Measurements from ENCODE around the gene LRCH1. TPM values are rescaled to one million over a fixed set of nuclear protein-coding genes. Genes with fewer than 3 reads are reported as not detected.

Gene LRCH1
- total RNA-seq, 1 donor from 2014 or later, result 22.0 TPM

- no peak for DNase-seq (ENCODE audit: low read depth)
These were observed 59.3 kb downstream of the LRCH1 start for GRCh38 chr13:46612267-46612666.

- DNase-seq (ENCODE audit: low read depth), result no peak
These were observed 60.6 kb downstream of the LRCH1 start for GRCh38 chr13:46613409-46614049.

DNA sequence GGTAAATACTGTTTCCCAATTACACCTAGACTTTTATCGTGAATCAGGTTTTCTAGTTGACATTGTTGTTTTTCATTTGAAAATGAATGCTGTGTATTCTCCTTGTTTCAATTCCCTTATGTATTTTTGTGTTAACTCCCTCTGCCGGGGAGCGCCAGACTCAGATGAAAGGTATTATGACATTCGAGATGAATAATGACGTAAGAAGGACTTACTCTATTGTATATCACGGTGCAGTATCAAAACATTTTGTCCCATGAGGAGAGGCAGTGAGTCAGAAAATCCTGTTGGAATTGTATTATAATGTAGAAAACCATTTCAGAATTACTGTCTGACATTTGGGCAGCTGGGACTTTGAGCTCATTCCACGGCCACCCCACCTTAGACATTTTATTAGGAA is 61.6 kb downstream of the LRCH1 start:
- DNase-seq (ENCODE audit: low read depth), result no peak

DNA sequence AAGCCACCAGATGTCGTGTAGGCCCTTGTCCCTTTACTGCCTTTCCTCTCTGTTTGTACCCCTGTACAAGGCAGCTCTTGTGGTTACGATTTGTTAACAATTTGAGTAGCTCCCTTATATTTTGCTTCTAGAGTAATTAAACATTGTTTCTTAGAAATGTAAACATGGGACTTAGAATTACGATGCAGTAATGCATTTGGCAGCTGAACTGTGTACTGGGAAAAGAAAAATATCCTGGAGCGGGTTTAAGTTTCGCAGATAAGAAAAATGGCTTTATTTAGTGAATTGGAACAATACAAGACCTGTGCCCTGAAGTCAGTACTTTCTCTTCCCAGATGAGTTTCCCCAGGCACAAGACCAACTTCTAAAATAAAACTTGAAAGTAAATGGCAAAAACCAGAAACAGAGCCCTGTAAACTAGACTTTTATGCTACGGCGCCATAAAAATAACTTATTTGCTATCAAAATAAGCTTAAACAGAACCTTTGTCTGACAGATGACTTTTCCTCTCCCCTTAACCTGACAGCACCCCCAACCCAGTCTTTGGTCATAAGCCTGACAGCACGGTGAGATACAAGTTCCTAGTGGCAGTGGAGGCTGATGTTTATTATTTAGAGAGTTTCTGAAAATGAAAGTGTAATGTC is 63.0 kb downstream of the LRCH1 start:
- peak; percentile 59 for DNase-seq (ENCODE audit: low read depth)

DNA sequence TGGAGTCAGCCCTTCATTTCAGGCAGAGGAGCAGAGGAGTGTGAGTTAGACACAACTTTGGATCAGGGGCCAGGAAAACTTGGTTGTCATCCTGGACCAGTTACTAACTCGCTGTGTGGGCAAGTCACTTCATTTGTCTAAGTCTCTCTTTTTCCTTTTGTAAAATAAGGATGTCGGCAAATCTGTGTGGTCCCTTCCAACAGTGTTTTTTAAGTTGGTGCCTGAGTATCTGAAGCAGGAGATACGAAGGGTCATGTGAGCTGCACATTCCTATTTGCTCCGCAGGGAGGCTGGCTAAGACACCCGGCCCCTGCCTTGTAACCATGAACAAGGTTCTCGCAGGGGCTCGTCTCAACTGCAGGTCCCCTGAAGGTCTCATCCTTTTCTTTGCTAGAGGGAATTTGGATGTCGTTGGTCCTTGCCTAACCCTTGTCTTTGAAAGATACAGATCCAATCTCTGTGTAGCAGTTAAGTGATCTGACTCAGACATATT is 64.3 kb downstream of the LRCH1 start:
- no peak for DNase-seq (ENCODE audit: low read depth)

- DNase-seq (ENCODE audit: low read depth), result no peak
These were observed 64.9 kb downstream of the LRCH1 start for GRCh38 chr13:46617885-46618284.

DNA sequence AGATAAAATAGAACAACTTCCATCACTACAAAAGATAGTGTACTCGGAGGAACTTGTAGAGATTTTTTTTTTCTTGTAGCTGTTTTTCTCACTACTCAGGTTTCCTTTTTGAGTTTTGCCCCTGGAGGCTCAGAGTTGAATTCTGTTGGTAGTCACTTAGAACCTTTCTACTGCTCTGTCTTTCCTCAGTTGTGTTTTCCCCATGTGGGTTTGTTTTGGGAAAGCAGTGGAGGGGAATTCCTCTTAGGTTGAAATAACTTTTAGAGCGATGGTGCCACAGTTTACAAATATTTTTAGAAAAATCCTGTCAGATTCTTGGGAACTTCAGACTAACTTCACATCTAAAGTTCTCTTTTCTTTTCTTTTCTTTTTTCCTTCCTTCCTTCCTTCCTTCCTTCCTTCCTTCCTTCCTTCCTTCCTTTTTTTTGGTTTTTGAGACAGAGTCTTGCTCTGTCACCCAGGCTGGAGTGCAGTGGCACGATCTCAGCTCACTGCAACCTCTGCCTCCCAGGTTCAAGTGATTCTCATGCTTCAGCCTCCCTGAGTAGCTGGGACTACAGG is 65.8 kb downstream of the LRCH1 start:
- DNase-seq (ENCODE audit: low read depth), result no peak

- DNase-seq (ENCODE audit: low read depth), result no peak
These were observed 67.1 kb downstream of the LRCH1 start for GRCh38 chr13:46620029-46620428.

DNA sequence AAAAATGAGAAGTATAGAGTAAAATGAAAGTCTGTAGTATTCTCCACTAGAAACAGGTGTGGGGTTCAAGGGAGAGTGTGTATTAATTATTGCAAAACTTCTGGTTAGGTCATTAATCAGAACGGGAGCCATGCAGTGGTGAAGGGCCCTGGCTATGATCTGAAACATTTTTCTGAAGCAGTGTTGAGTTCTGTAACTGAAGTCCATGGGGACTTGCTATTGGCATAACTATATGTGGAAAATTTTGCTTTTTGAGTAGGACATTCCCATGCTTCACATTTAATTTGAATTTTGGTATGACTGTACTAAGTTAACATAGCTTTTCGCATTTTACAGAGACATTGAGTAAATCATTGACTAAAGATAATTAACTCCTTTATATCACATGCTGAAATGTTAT is 67.5 kb downstream of the LRCH1 start:
- DNase-seq (ENCODE audit: low read depth), result no peak

DNA sequence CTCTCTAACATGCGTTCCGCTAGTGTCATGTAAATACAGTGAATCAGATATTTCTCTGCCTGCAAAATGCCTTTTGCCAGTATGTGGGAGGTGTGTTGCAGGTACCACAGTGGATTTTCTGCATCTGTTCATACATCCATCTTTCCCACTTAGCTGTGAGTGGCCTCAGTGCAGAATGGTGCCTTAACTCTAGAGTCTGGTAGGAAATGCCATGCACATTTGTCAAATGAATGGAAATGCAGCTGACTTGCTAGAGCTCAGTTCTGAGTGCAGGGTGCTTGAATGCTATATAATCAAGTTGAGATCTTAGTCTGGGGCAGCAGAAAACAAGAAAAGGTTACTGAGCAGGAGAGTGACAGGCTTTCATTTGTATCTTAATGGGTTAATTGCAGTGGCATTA is 68.2 kb downstream of the LRCH1 start:
- no peak for DNase-seq (ENCODE audit: low read depth)

DNA sequence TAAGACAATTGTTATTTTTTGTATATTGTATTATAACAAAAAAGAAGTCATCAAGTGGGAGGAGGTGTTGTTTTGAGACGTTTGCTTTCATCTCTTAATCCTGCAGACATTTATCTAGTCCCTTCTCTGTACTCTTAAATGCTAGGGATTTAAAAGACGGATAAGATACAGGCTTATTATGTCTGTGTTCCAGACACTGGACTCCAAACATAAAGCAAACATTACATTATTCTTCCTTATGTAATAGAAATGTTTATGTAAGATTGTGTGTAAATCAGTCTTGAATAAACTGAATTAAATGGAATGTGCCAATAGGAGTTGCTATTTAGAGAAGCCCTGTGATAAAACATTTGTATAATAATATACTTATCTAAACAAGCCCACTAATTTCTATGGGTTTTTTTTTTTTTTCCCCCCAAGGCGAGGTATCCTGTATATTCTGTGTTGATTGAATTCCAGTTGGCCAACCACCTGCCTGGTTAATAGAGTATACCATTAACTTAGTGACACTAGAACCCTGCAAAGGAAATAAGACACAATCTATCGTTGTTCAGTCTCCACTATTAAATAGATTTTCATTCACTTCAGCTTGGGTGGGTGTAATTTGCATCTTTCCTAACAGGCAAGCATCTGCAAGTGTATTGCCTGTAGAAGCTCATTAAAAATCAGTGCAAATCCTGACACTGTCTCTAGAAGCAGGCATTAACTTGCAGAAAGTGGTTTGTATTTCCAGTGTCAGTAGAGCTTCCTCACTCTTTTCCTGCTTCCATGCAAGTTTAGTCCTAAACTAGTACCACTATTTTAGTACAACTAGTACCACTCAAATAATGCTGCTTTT is 69.0 kb downstream of the LRCH1 start:
- DNase-seq (ENCODE audit: low read depth), result peak; percentile 80

GRCh38 chr13:46622630-46623256 is 69.8 kb downstream of the LRCH1 start:
- peak; percentile 80 for DNase-seq (ENCODE audit: low read depth)

GRCh38 chr13:46624353-46624752 is 71.4 kb downstream of the LRCH1 start:
- no peak for DNase-seq (ENCODE audit: low read depth)

GRCh38 chr13:46624821-46625220 is 71.9 kb downstream of the LRCH1 start:
- DNase-seq (ENCODE audit: low read depth), result no peak

DNA sequence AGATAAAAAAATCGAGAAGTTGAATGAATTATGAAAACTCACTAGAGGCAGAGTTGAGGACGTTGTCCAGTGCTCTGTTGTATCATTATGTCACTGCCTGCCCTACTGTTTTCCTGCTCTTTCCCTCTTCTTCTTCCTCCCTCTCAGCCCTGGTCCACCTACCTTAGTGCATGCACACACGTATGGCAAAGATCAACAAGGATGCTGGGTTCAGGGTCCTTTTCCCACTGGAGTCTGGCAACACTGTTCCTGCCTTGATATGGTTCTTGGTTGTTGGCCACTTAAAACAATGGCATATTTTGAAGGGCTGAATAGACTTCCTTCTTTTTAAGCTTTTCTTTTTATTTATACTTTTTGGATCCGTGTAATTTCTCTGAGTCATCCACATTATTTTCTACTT is 74.5 kb downstream of the LRCH1 start:
- no peak for DNase-seq (ENCODE audit: low read depth)

GRCh38 chr13:46628622-46629365 is 75.8 kb downstream of the LRCH1 start:
- DNase-seq (ENCODE audit: low read depth), result no peak

DNA sequence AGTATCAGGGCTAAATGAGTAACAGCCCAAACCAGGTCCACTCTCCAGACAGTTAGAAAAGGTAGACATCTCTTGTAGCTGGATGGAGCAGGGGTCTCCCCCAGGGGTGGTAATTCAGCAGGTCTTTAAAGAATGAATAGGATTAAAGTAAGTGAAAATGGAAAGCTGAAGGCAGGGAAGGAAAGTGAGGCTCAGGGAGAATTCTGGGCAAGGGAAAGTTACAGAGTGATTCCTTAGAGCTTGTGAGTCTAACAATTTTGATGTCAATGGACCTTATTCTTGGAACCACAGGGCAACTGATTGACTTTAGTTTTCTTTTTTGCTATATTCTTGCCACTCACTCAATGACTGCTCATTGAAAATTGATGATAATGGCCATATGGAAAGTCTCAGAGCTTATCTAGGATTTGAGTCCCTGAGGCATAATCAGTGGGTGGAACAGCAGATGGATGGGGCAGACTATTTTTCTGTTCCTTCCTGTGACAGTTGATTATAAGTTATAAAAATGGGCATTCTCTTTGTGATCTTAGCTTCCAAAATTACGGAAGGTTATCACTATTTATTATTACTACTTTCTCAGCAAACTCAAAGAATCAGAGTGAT is 76.9 kb downstream of the LRCH1 start:
- no peak for DNase-seq (ENCODE audit: low read depth)

DNA sequence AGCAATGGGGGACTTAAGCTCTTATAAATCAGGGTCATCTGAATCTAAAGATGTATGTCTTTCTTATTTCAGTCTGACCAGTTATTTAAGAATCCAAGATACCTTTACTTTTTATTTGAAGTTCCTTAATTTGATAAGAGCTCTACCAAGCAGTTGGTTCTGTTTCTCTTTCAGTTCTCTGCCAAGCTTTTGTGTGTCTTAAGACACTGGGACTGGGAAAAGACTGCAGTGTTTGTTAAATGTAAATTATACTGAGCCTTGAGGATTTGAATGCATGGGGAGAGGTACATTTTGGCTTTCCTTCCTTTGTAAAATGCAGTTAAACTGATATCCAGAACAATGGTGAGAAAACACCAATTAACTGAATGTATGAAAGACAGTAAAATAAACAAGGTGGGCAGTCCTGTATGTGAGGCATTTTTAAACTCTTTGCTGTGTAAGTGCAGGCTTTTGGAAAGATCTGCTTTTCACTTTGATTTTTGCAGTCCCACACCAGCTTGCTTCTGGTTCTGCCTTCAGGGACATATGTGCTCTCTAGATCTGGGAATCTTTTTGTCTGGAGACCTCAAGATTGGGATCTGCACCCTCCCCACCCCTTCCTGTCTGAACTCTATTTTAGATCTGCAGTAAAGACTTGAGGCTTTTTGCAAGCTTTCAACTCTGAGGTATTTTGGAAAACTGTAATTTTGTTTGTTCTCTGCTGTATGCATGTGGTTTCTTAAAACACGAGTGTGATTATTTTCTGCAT is 77.6 kb downstream of the LRCH1 start:
- DNase-seq (ENCODE audit: low read depth), result no peak

DNA sequence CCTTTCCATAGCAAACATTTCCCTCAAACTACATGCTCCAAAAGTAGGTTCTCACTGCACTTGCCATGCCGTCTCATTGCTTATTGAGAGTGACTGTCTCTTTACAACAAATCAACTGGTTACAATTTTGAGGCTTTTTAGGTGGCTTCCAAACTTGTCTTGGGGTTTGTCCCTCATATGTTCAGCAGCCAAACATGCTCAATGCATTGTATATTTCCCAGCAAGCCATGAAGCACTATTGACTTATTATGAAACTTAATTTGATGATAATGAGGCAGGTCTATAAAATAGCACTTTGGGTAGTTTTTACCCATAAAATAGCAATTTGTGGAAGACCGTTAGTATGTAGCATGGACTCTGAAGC is 78.2 kb downstream of the LRCH1 start:
- no peak for DNase-seq (ENCODE audit: low read depth)

DNA sequence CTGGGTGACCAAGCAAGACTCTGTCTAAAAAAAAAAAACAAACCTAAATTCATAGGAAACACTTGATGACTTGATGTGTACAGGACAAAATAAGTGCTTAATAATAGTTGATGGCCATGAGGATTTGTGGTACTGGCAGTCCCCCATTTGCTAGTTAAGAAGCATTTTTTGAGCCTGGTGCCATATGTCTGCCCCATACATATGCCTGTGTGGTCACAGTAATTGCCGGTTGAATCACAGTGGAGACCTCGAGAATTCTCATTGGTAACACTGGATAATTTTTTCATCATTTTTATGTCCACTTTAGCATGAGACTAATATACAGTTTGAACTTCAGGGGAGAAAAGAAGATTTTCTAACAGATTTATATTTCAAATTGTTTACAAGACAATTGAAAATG is 79.2 kb downstream of the LRCH1 start:
- no peak for DNase-seq (ENCODE audit: low read depth)
